DND-41 (cell line): Measurements from ENCODE around the gene C14orf180.

ENCODE experiments used
- ATAC-seq: fragments of 200-7000 bp; cut with Tn5 transposase; 3 replicates; pipeline ENCODE4 v1.9.1; 2021; ENCODE audit warnings: low read depth; ENCODE audit not compliant: insufficient read depth
- DNase-seq: peaks from one replicate; pipeline ENCODE4 v3.0.0-alpha.2; 2020
- H2AFZ ChIP-seq: 2 replicates; pipeline ENCODE4 v1.6.0; 2012; ENCODE audit warnings: low read depth, low read length
- H3K27ac ChIP-seq: 2 replicates; pipeline ENCODE4 v1.5.1; 2012; ENCODE audit warnings: low read length, inconsistent platforms
- H3K27me3 ChIP-seq: fragments of 200-600 bp; sonication (generic); 2 replicates; pipeline ENCODE4 v1.6.0; 2012; ENCODE audit warnings: low read length, mild to moderate bottlenecking, inconsistent platforms; ENCODE audit not compliant: insufficient read depth, poor library complexity
- H3K36me3 ChIP-seq: 2 replicates; pipeline ENCODE4 v1.5.1; 2012; ENCODE audit warnings: low read length, inconsistent platforms; ENCODE audit not compliant: insufficient read depth
- H3K4me1 ChIP-seq: 2 replicates; pipeline ENCODE4 v1.5.1; 2012; ENCODE audit warnings: mild to moderate bottlenecking, low read length; ENCODE audit not compliant: insufficient read depth
- H3K4me2 ChIP-seq: 2 replicates; pipeline ENCODE4 v1.6.0; 2012; ENCODE audit warnings: mild to moderate bottlenecking, moderate library complexity, low read length, inconsistent platforms; ENCODE audit not compliant: insufficient read depth
- H3K4me3 ChIP-seq, 2 experiments: fragments of 200-600 bp in 1 of 2; shearing (Covaris generic) in 1 of 2; 2 replicates each; pipeline ENCODE4 v1.5.1; 2012 to 2016; ENCODE audit warnings: inconsistent platforms in 2 of 2, low read length in 2 of 2, mild to moderate bottlenecking in 2 of 2, low read depth in 1 of 2, moderate library complexity in 1 of 2
- H3K79me2 ChIP-seq: 2 replicates; pipeline ENCODE4 v1.6.0; 2012; ENCODE audit warnings: low read length, inconsistent platforms; ENCODE audit not compliant: insufficient read depth
- H3K9ac ChIP-seq: 2 replicates; pipeline ENCODE4 v1.6.0; 2012; ENCODE audit warnings: low read depth, mild to moderate bottlenecking, inconsistent platforms, low read length, moderate library complexity
- H3K9me3 ChIP-seq: 2 replicates; pipeline ENCODE4 v1.5.1; 2012; ENCODE audit warnings: low read length, moderate library complexity, mild to moderate bottlenecking, inconsistent platforms; ENCODE audit not compliant: insufficient read depth, severe bottlenecking
- H4K20me1 ChIP-seq: 2 replicates; pipeline ENCODE4 v1.6.0; 2012; ENCODE audit warnings: low read length; ENCODE audit not compliant: insufficient read depth
- CTCF ChIP-seq: IDR thresholded peaks from 2 replicates; pipeline ENCODE4 v1.5.1; 2012; ENCODE audit warnings: borderline replicate concordance, low read length, moderate library complexity, mild to moderate bottlenecking; ENCODE audit not compliant: poor library complexity, severe bottlenecking; ENCODE audit errors: extremely low read depth
- EZH2 ChIP-seq: IDR thresholded peaks from 3 replicates; pipeline ENCODE4 v1.6.1; 2012; ENCODE audit warnings: borderline replicate concordance, low read depth, mild to moderate bottlenecking, moderate library complexity, low read length, inconsistent platforms; ENCODE audit not compliant: severe bottlenecking

Gene C14orf180

DNA sequence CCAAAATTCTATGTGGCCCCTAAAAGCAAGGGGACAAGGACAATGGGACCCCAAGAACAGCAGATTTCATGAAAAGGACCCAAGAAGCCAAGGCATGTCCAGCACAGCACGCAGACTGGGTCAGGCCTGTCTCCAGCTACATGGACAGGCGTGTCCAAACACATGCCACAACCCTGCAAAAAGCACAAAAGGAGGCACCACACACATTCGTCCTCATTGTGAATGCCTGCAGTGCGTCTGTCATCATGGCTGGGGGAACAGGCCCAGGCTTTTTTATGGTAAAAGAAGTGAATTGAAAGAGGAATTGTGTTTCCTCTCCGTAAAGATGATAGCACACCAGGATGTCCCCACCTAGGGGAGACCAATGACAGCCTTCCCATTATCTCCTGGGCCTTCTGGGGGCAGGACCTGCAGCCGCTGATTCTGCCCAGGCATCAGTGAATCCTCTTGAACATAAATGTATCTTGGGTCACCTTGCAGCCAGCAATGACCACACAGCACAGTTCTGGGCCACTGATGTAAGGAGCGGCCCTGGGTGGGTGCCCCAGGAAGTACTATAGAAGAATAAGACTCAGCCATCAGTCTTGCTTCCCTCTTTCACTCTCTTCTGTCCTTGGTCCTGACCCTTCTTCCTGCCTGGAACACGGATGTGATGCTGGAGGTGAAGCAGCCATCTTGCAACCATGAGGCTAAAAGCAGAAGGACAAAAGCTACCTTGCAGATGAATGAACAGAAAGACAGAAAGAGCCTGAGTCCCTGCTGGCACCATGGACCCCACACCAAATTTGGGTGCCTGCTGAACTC lies 29.8 kb upstream of the C14orf180 start:
- no peak overlapping the region for H3K9ac ChIP-seq
- peaks cover 3% of the 10 kb centered on the region; the same call in 1 of the 2 replicates for H4K20me1 ChIP-seq
- H3K27me3 ChIP-seq: peaks cover 4% of the 10 kb centered on the region
- no peaks in the 10 kb centered on the region for H3K9me3 ChIP-seq
- DNase-seq (no peak), ATAC-seq (no peak)
- no peak overlapping the region for H2AFZ ChIP-seq
- no peaks in the 10 kb centered on the region for H3K79me2 ChIP-seq
- no peak overlapping the region for H3K4me2 ChIP-seq
- no peak for TF ChIP-seq EZH2
- TF ChIP-seq CTCF: no peak
- H3K4me3 ChIP-seq: no peak overlapping the region
- H3K4me1 ChIP-seq: no peaks in the 10 kb centered on the region
- no peak overlapping the region for H3K27ac ChIP-seq
- no peaks in the 10 kb centered on the region for H3K36me3 ChIP-seq

DNA sequence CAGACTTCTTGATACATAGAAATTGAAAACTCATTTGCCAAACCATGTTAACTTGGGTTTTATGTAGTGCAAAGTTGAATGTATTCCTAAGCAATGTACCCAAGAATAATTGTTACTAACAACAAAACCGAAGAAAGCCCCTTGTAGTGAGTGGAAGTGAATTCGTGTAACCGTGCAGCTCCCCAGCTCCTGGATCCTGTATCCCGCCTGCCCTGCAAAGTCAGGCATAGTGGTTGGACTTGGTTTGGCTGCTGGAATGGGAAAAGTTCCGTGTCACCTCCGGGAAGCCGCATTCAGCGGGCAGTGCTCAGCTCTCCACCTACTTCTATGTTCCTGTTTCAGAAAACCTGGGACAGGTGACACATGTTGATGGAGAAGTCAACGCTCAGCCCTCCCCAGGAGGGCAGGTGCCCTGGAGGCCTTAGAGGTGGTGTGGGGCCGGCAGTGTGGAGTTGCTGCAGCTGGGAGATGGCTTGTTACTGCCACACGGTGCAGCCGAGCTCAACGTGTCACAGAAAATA lies 29.2 kb upstream of the C14orf180 start:
- peaks cover 4% of the 10 kb centered on the region for H3K27me3 ChIP-seq
- no peaks in the 10 kb centered on the region for H3K79me2 ChIP-seq
- peaks cover 3% of the 10 kb centered on the region; the same call in 1 of the 2 replicates for H4K20me1 ChIP-seq
- H3K9me3 ChIP-seq: no peaks in the 10 kb centered on the region
- no peak overlapping the region for H2AFZ ChIP-seq
- no peaks in the 10 kb centered on the region for H3K4me1 ChIP-seq
- no peak overlapping the region for H3K9ac ChIP-seq
- DNase-seq: no peak
- no peak for ATAC-seq
- H3K4me2 ChIP-seq: no peak overlapping the region
- TF ChIP-seq CTCF (no peak), EZH2 (no peak)
- no peaks in the 10 kb centered on the region for H3K36me3 ChIP-seq
- no peak overlapping the region for H3K4me3 ChIP-seq
- no peak overlapping the region for H3K27ac ChIP-seq

GRCh38 chr14:104550861-104551728 lies 28.5 kb upstream of the C14orf180 start:
- DNase-seq: no peak
- peaks cover 4% of the 10 kb centered on the region for H3K27me3 ChIP-seq

More at GRCh38 chr14:104550861-104551728, 28.5 kb upstream of the C14orf180 start:
- Histone ChIP-seq H3K79me2 (no peaks in the 10 kb centered on the region), H3K36me3 (no peaks in the 10 kb centered on the region), H3K9me3 (no peaks in the 10 kb centered on the region), H2AFZ (no peak overlapping the region), H3K4me3 (no peak overlapping the region), H3K4me2 (no peak overlapping the region), H3K27ac (no peak overlapping the region), H3K4me1 (no peaks in the 10 kb centered on the region), H4K20me1 (peaks cover 3% of the 10 kb centered on the region; the same call in 1 of the 2 replicates), H3K9ac (no peak overlapping the region)
- no peak for TF ChIP-seq CTCF
- TF ChIP-seq EZH2: no peak
- ATAC-seq: no peak
